Activated T-helper 1 cell treated with Interleukin-2 at 50 U/mL for 16 hours (primary cell): ENCODE results near the gene ABTB2.
"Not testable (repeated sequence)": the region's sequence is repeated elsewhere in the genome, so short reads cannot be mapped to it uniquely, and the experiment has no call there.

ENCODE experiments used
- DNase-seq: peaks from one replicate; pipeline ENCODE4 v3.0.0-alpha.2; 2020; ENCODE audit warnings: low read depth

The ABTB2 gene

GRCh38 chr11:34238533-34238932 lies 119.3 kb downstream of the ABTB2 start:
- DNase-seq, result no peak

GRCh38 chr11:34236572-34236971 lies 121.2 kb downstream of the ABTB2 start:
- DNase-seq, result no peak

- no peak for DNase-seq
These were observed 122.2 kb downstream of the ABTB2 start for GRCh38 chr11:34235591-34236071.

- DNase-seq, result no peak
These were observed 122.6 kb downstream of the ABTB2 start for GRCh38 chr11:34235189-34235588.

- DNase-seq, result peak; percentile 56
These were observed 123.6 kb downstream of the ABTB2 start for GRCh38 chr11:34234086-34234740.

- no peak for DNase-seq
These were observed 124.6 kb downstream of the ABTB2 start for GRCh38 chr11:34233215-34233614.

- no peak for DNase-seq
These were observed 125.0 kb downstream of the ABTB2 start for GRCh38 chr11:34232807-34233206.

GRCh38 chr11:34226210-34226609 lies 131.6 kb downstream of the ABTB2 start:
- no peak for DNase-seq

GRCh38 chr11:34225091-34225490 lies 132.7 kb downstream of the ABTB2 start:
- no peak for DNase-seq

- DNase-seq, result no peak
These were observed 133.3 kb downstream of the ABTB2 start for GRCh38 chr11:34224434-34224966.

GRCh38 chr11:34223907-34224306 lies 133.9 kb downstream of the ABTB2 start:
- no peak for DNase-seq

- DNase-seq, result no peak
These were observed 134.6 kb downstream of the ABTB2 start for GRCh38 chr11:34223021-34223813.

- no peak for DNase-seq
These were observed 135.8 kb downstream of the ABTB2 start for GRCh38 chr11:34222030-34222429.

GRCh38 chr11:34219941-34220370 lies 137.9 kb downstream of the ABTB2 start:
- no peak for DNase-seq

GRCh38 chr11:34219279-34219678 lies 138.5 kb downstream of the ABTB2 start:
- DNase-seq, result no peak

- DNase-seq, result not testable (repeated sequence)
These were observed 139.1 kb downstream of the ABTB2 start for GRCh38 chr11:34218756-34219155.

- DNase-seq, result no peak
These were observed 139.7 kb downstream of the ABTB2 start for GRCh38 chr11:34218067-34218466.

GRCh38 chr11:34216706-34217105 lies 141.1 kb downstream of the ABTB2 start:
- no peak for DNase-seq

- no peak for DNase-seq
These were observed 141.9 kb downstream of the ABTB2 start for GRCh38 chr11:34215806-34216453.

- no peak for DNase-seq
These were observed 142.6 kb downstream of the ABTB2 start for GRCh38 chr11:34214961-34215805.

GRCh38 chr11:34213366-34213765 lies 144.4 kb downstream of the ABTB2 start:
- no peak for DNase-seq

- no peak for DNase-seq
These were observed 145.2 kb downstream of the ABTB2 start for GRCh38 chr11:34212566-34212965.
